Natural killer cell (primary cell): ENCODE data around the gene FKBP11. TPM values are rescaled to one million over a fixed set of nuclear protein-coding genes. Genes with fewer than 3 reads are reported as not detected.
A peak's percentile ranks its signal among the peaks of the same experiment; 100 is the strongest.

Source experiments
- ATAC-seq, 3 donors: fragments of 150-1000 bp in 2 of 3; fragments of 200-7000 bp in 1 of 3; cut with Tn5 transposase; 1 replicate in 1 of 3; 2 replicates in 2 of 3; pipeline ENCODE4 v1.10.0; 2021; ENCODE audit warnings: mild to moderate bottlenecking in 2 of 3, moderate library complexity in 2 of 3
- DNase-seq, 2 donors: peaks; one replicate each; pipeline versions ENCODE4 v3.0.0 to v3.0.0-alpha.2; 2013 to 2021; ENCODE audit warnings: mixed read lengths in 1 of 2
- H3K27ac ChIP-seq: one replicate; pipeline ENCODE4 v1.5.1; 2013; ENCODE audit warnings: mild to moderate bottlenecking, low read length
- H3K27me3 ChIP-seq: one replicate; pipeline ENCODE4 v1.6.1; 2013; ENCODE audit warnings: low read length; ENCODE audit not compliant: control insufficient read depth, insufficient read depth
- H3K36me3 ChIP-seq: one replicate; pipeline ENCODE4 v1.6.1; 2013; ENCODE audit warnings: low read length; ENCODE audit not compliant: control insufficient read depth, insufficient read depth
- H3K4me1 ChIP-seq: one replicate; pipeline ENCODE4 v1.6.1; 2013; ENCODE audit warnings: low read length; ENCODE audit not compliant: control insufficient read depth, insufficient read depth
- H3K4me3 ChIP-seq: one replicate; pipeline ENCODE4 v1.5.1; 2013; ENCODE audit warnings: low read length
- H3K9me3 ChIP-seq: one replicate; pipeline ENCODE4 v1.6.1; 2013; ENCODE audit warnings: low read length; ENCODE audit not compliant: control insufficient read depth, insufficient read depth
- H3K27ac Mint-ChIP-seq, 2 donors: one replicate each; pipeline ENCODE4 v1.8.0; 2022; ENCODE audit warnings: mild to moderate bottlenecking in 2 of 2, mixed read lengths in 2 of 2, moderate library complexity in 1 of 2
- H3K27me3 Mint-ChIP-seq, 2 donors: one replicate each; pipeline ENCODE4 v1.8.0; 2022; ENCODE audit warnings: low read depth in 2 of 2, mixed read lengths in 2 of 2
- H3K36me3 Mint-ChIP-seq: one replicate; pipeline ENCODE4 v1.8.0; 2022; ENCODE audit warnings: mixed read lengths
- H3K4me1 Mint-ChIP-seq, 2 donors: one replicate each; pipeline ENCODE4 v1.8.0; 2022; ENCODE audit warnings: mixed read lengths in 2 of 2
- H3K4me3 Mint-ChIP-seq: one replicate; pipeline ENCODE4 v1.8.0; 2022; ENCODE audit warnings: mild to moderate bottlenecking, moderate library complexity, mixed read lengths
- H3K9me3 Mint-ChIP-seq, 2 donors: one replicate each; pipeline ENCODE4 v1.8.0; 2022; ENCODE audit warnings: mixed read lengths in 2 of 2
- WGBS: methylation state at CpG from one replicate; pipeline ENCODE4 v1.1.7; 2013; ENCODE audit warnings: missing lambda C conversion rate; ENCODE audit not compliant: insufficient coverage; 5-methylcytosine and 5-hydroxymethylcytosine counted together
- intact Hi-C: fragments of 100-400 bp; cut with micrococcal nuclease; formaldehyde crosslinking; loops from one replicate; pipeline ENCODE4 v1.14.2; 2022
- total RNA-seq, 4 donors: library from RNA; stranded (reverse); fragments of 120-200 nt in 1 of 4; gene quantifications; one replicate each; pipeline versions ENCODE4 v1.2.3 to v1.2.4, GENCODE V29; 2013 to 2022
- TF ChIP-seq, protein P1 (sequence below): fragments of 200-600 bp; IDR thresholded peaks from one replicate; pipeline ENCODE4 v1.8.0; 2022; ENCODE audit warnings: antibody characterized with exemption

Gene FKBP11
- total RNA-seq, 3 donors from 2014 or later (not counting 1 experiment from before 2014, with no cell fraction given), result 156 to 228 (median 218) TPM

GRCh38 chr12:48957141-48958048 lies 32.1 kb upstream of the FKBP11 start, which contains the start of gene ARF3:
TSS of gene ARF3 (minus strand) at chr12:48957487. CDS start at chr12:48941095, 16,392 bp downstream.
- Histone ChIP-seq H3K27ac (peak within 1 kb of the TSS; percentile 66), H3K36me3 (peaks cover 4% of the 10 kb centered on the region), H3K4me1 (peaks cover 17% of the 10 kb centered on the region), H3K27me3 (no peaks in the 10 kb centered on the region), H3K4me3 (peak within 1 kb of the TSS; percentile 90), H3K9me3 (no peaks in the 10 kb centered on the region)
- Mint-ChIP-seq H3K9me3 (no peaks in the 10 kb centered on the region), H3K4me1 (peaks cover 42 to 44% of the 10 kb centered on the region in 2 donors), H3K27me3 (peaks cover 0 to 3% of the 10 kb centered on the region in 2 donors), H3K4me3 (peak within 1 kb of the TSS; percentile 90), H3K36me3 (no peaks in the 10 kb centered on the region), H3K27ac (peak within 1 kb of the TSS; percentile 73 to 97)
- ATAC-seq (peak; percentile 95 to 96 (median 95)), DNase-seq (peak; percentile 86 to 97)
- WGBS, result under 1% methylated on average over 58 of the region's 58 CpGs
- intact Hi-C loops, result no loop called here
- TF ChIP-seq, protein P1, sequence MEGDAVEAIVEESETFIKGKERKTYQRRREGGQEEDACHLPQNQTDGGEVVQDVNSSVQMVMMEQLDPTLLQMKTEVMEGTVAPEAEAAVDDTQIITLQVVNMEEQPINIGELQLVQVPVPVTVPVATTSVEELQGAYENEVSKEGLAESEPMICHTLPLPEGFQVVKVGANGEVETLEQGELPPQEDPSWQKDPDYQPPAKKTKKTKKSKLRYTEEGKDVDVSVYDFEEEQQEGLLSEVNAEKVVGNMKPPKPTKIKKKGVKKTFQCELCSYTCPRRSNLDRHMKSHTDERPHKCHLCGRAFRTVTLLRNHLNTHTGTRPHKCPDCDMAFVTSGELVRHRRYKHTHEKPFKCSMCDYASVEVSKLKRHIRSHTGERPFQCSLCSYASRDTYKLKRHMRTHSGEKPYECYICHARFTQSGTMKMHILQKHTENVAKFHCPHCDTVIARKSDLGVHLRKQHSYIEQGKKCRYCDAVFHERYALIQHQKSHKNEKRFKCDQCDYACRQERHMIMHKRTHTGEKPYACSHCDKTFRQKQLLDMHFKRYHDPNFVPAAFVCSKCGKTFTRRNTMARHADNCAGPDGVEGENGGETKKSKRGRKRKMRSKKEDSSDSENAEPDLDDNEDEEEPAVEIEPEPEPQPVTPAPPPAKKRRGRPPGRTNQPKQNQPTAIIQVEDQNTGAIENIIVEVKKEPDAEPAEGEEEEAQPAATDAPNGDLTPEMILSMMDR, result no peak

DNA sequence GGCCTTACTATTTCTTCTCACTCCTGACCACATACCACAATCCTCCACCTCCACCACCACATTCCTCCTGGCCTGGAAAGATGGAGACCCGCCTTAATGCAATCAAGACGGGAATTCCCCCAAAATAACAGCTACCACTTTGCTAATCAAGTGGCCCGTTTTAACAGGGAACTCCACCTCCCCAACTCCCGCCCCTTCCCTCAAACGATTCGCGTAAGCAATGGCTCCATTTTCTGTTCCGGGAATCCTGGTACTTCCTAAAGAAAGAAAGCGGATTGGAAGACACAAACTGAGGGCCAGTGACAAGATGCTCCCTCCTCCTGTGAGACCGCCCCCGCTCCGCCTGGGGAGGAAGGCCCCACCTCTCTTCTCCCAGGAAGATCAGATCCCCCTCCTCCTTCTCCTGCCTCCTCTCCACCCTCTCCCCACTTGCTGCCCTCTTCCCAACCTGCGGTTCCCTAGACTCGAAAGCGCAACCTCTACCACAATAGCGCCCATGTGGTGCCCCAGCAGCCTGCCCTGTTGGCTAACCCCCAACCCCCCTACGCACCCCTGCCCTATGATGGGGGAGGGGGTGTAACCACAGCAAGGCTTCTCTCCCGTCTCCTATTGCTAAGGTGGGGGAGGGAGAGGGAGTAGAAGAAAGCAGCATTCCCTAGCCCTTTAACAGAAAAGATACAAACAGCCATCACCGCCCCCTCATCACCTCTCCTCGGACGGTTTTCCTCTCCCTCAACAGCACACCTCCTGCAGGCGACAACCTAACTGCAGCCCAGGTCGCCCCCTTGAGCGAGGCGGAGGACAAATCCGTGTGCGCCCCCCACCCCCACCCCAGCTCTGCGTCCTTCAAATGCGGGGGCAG lies 31.2 kb upstream of the FKBP11 start:
- Histone ChIP-seq H3K36me3 (peaks cover 4% of the 10 kb centered on the region), H3K27ac (peak overlapping the region; percentile 66), H3K4me1 (peaks cover 17% of the 10 kb centered on the region), H3K4me3 (peak overlapping the region; percentile 90), H3K9me3 (no peaks in the 10 kb centered on the region), H3K27me3 (no peaks in the 10 kb centered on the region)
- WGBS, result 4% methylated on average over 25 of the region's 29 CpGs
- DNase-seq (peak in 1 of 2 donors; percentile 63), ATAC-seq (peak; percentile 8 to 28 (median 14))
- H3K27ac Mint-ChIP-seq, result peak overlapping the region; percentile 73 to 97
- H3K36me3 Mint-ChIP-seq, result no peaks in the 10 kb centered on the region
- no peaks in the 10 kb centered on the region for H3K9me3 Mint-ChIP-seq
- intact Hi-C loops, result no loop called here
- H3K27me3 Mint-ChIP-seq, result peaks cover 0 to 3% of the 10 kb centered on the region in 2 donors
- TF ChIP-seq, protein P1, result no peak
- peak overlapping the region; percentile 90 for H3K4me3 Mint-ChIP-seq
- peaks cover 44 to 45% of the 10 kb centered on the region in 2 donors for H3K4me1 Mint-ChIP-seq

- TF ChIP-seq, protein P1, result no peak
- H3K4me3 ChIP-seq, result no peak overlapping the region
- Mint-ChIP-seq H3K27ac (peak overlapping the region; percentile 73 to 97), H3K9me3 (no peaks in the 10 kb centered on the region), H3K4me3 (peak overlapping the region; percentile 90), H3K27me3 (peaks cover 0 to 3% of the 10 kb centered on the region in 2 donors), H3K4me1 (peaks cover 44 to 45% of the 10 kb centered on the region in 2 donors), H3K36me3 (no peaks in the 10 kb centered on the region)
- H3K9me3 ChIP-seq, result no peaks in the 10 kb centered on the region
- WGBS, result 44% methylated on average over 3 of the region's 3 CpGs
- H3K27me3 ChIP-seq, result no peaks in the 10 kb centered on the region
- H3K27ac ChIP-seq, result no peak overlapping the region
- DNase-seq, result no peak
- H3K4me1 ChIP-seq, result peaks cover 17% of the 10 kb centered on the region
- no peak for ATAC-seq
- peaks cover 4% of the 10 kb centered on the region for H3K36me3 ChIP-seq
- intact Hi-C loops, result no loop called here
Observed at GRCh38 chr12:48954841-48955501, 29.7 kb upstream of the FKBP11 start.
